ENCODE measurements around the gene SHISA2. TPM values are rescaled to one million over a fixed set of nuclear protein-coding genes. Genes with fewer than 3 reads are reported as not detected.
"Not testable (repeated sequence)": the region's sequence is repeated elsewhere in the genome, so short reads cannot be mapped to it uniquely, and the experiment has no call there.

SHISA2 gene
- polyA plus RNA-seq (ENCODE audit: insufficient read length in 10 of 10): 10 to 100 TPM; 26.8 to 74.5 (median 52.5) TPM
- long read RNA-seq, donor 1, transcript SHISA2-201 (2 exons, 2,860 nt): major isoform, 20 of 20 reads
- long read RNA-seq, donor 1, partial matches to known transcripts: 0 of 20 reads
- long read RNA-seq, donor 1, other reads (novel, unspliced or antisense): 0 of 20 reads
- long read RNA-seq, donor 2, transcript SHISA2-201 (2 exons, 2,860 nt): major isoform, 20 of 20 reads
- long read RNA-seq, donor 2, partial matches to known transcripts: 0 of 20 reads
- long read RNA-seq, donor 2, other reads (novel, unspliced or antisense): 0 of 20 reads
- long read RNA-seq, donor 3: 0 reads
- long read RNA-seq, donor 4, transcript SHISA2-201 (2 exons, 2,860 nt): major isoform, 15 of 15 reads
- long read RNA-seq, donor 4, partial matches to known transcripts: 0 of 15 reads
- long read RNA-seq, donor 4, other reads (novel, unspliced or antisense): 0 of 15 reads
- long read RNA-seq, donor 5, transcript SHISA2-201 (2 exons, 2,860 nt): major isoform, 16 of 16 reads
- long read RNA-seq, donor 5, partial matches to known transcripts: 0 of 16 reads
- long read RNA-seq, donor 5, other reads (novel, unspliced or antisense): 0 of 16 reads
- long read RNA-seq, donor 6, transcript SHISA2-201 (2 exons, 2,860 nt): major isoform, 28 of 28 reads
- long read RNA-seq, donor 6, partial matches to known transcripts: 0 of 28 reads
- long read RNA-seq, donor 6, other reads (novel, unspliced or antisense): 0 of 28 reads
- long read RNA-seq, donor 7, transcript SHISA2-201 (2 exons, 2,860 nt): major isoform, 18 of 18 reads
- long read RNA-seq, donor 7, partial matches to known transcripts: 0 of 18 reads
- long read RNA-seq, donor 7, other reads (novel, unspliced or antisense): 0 of 18 reads
- long read RNA-seq, donor 8, transcript SHISA2-201 (2 exons, 2,860 nt): major isoform, 12 of 12 reads
- long read RNA-seq, donor 8, partial matches to known transcripts: 0 of 12 reads
- long read RNA-seq, donor 8, other reads (novel, unspliced or antisense): 0 of 12 reads
- long read RNA-seq, donor 9, partial matches to known transcripts: 0 of 3 reads
- long read RNA-seq, donor 9, other reads (novel, unspliced or antisense): 0 of 3 reads

DNA sequence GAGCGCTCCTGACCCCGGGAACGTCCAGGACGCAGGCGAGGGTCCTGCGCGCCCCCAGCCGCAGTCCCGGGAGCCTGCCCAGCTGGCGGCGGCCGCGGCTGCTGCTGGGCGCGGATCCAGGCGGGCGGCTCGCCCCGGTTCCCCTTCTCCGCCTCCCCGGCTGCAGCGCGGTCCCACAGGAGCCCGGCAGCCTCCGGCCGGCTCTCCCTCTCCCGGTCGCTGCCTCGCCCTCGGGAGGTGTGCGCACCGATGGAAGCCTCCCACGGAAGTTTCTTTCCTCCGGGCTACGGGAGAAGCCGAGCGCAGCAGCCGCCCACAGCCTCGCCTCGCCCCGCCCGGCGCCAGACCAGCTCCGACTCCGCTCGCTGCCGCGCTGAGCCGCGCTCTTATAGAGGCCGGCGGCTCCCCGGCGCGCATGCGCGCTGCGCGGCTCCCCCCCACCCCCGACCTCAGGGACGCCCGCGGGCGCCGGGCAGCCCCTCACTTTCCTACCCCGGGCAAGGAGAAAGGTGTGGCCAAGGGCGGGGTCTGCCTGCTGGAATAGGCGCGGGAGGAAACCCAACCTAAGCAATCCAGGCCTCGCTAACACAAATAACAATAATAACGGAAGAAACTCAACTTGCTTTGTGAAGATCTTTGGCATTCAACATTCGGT lies at the start of gene SHISA2:
SHISA2 (minus strand) TSS at position 360 of the 655 bp plus-strand sequence. CDS start 1,041 bp downstream, outside the sequence.
- peak; percentile 63 to 92 (median 84) for DNase-seq

DNA sequence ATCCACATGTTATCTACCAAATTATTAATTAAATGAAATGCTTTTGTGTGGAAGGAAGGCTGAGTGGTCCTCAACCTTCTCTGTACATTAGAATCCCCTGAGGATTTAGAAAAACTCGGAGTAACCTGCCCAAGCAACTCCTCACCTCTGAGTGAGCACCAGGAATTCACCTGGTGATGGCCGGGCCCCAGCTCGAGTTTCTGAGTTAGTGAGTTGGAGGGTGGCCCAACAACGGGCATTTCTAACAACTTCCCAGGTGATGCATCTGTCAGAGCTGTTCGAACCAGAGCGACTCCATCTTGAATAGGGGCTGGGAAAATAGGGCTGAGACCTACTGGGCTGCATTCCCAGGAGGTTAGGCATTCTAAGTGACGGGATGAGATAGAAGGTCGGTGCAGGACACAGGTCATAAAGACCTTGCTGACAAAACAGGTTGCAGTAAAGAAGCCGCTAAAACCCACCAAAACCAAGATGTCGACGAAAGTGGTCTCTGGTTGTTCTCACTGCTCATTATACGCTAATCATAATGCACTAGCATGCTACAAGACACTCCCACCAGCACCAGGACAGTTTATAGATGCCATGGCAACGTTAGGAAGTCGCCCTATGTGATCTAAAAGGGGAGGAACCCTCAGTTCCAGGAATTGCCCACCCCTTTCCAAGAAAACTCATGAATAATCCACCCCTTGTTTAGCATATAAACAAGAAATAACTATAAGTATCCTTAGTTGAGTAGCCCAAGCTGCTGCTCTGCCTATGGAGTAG lies 44.2 kb upstream of the SHISA2 start:
- DNase-seq: no peak

DNA sequence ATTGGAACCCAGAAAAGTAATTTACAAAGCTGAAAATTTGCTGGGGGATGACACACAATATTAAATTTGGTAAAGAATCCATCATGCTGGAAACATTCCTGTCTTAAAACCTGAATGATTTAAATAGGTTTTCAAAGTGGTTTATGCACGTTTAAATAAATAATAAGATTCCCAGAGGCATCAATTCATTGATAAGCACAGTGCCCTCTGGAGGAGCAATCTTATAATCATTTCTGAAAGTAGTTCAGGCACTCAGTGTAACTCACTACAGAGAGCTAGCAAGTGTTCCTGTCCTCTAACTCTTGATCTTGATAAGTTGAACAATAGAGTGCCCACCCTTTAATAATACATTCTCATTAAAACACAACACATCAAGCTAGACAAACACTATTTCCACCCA lies 43.5 kb upstream of the SHISA2 start:
- no peak for DNase-seq

DNA sequence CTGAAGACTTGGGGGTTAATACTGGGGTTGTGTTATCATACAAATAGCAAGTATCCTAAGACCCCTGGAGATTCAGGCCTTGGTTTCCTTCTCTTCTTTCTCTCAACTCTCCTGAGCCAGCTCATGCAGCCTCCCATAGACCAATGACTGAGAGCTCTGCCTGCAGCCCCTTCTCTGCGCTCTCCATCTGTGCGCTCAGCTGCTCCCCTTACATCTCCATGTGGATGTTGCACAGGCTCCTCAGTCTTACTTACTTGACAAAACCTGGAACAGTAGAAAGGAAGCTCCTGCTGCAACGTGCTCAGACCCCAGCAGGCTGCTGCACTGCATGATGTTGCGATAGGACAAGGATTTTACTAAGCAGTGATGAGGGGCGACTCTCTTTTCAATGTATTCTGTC lies 25.0 kb upstream of the SHISA2 start:
- not testable (repeated sequence) for DNase-seq

DNA sequence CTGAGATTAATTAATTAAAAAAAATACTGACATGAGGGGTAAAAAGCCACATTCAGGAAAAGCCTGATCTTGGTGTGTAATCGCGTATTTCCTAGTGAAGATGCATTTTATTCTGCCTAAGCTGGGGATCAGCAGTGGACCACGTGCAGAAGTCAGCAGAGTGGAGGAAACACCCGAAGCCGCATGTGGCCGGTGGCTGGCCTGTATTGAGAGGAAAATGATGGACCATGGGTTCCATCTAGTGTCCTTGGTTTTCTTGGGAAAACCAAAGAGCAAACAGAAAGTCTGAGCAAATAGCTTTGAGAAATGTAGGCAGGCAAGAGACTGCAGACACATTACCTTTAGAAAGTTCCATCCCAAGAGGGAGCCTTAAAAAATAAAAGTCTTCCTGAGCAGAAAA lies 23.7 kb upstream of the SHISA2 start:
- DNase-seq: peak in 2 of 3 donors; percentile 20 to 39

DNA sequence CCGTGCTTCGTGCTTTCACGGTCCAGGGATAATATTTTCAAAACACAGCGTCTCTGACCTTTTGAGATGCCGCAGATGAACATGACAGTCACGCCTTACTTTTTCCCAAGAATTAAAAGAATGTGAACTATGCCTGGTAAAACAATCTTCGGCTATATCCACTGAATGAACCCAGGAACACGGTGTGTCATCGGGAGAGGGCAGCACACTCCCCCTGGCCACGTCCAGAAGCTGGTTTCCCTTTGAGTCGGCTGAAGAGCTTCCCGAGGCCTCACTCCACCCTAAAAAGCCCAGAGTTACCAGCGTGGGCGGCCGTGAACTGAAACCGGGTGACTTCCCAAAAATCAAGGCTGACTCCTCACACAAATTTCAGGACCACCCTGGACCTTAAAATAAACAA lies 22.9 kb upstream of the SHISA2 start:
- no peak for DNase-seq

DNA sequence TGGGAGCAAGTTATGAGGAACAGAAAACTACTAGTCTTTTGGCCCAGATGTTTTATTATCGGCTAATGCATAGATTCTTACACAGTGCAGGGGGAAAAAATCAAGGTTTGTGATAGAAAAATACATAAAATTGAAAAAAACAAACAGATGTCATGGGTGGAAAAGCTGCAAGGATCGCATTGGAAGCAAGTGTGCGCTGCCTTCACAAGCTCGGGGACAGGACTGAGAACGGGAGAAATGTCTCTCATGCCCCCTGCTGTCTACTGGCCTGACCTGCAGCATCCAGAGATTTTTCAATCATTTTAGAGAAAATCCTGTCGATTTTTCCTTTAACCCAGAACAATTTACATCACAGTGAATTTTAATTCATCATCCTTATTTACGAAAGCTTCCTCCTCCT lies 20.5 kb upstream of the SHISA2 start:
- DNase-seq: peak in 1 of 3 donors; percentile 51

DNA sequence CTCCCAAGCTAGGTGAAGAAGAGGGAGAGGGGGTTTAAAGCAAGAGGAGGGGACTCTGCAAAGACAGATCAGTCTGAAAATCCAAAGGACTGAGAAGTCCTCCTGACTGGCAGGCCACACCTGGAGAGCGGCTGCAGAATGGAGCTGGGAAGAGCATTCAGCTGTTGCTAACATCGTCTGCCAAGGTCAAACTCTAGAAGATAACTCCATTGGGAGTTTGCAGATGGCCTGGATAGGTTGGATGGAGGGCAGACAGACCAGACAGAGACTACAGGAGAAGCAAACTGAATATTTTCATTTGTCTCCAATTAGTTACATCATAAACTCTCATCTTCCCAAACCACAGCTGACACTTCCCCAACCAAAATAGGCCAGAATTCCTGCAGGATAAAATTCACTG lies 19.9 kb upstream of the SHISA2 start:
- peak in 2 of 3 donors; percentile 38 to 56 for DNase-seq

DNA sequence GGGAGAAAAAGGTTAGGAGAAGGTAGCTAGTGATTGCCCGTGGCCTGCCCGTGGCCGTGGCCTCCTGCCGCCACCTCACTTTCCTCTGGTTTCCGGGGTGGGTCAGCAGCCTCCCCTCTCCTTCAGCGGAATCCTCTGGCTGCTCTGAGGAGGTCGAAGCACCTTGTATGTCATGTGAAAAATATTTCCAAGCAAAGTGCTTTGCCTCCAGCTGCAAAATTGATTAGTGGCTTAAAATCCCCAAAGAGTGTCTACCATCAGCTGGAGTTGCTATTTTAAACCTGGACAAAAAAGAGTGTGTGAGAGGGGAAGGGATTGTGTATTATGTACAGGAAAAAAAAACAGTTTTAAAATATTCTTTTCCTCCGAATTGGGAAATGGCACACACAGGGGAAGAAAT lies 17.8 kb upstream of the SHISA2 start:
- DNase-seq: peak in 2 of 3 donors; percentile 22 to 52

DNA sequence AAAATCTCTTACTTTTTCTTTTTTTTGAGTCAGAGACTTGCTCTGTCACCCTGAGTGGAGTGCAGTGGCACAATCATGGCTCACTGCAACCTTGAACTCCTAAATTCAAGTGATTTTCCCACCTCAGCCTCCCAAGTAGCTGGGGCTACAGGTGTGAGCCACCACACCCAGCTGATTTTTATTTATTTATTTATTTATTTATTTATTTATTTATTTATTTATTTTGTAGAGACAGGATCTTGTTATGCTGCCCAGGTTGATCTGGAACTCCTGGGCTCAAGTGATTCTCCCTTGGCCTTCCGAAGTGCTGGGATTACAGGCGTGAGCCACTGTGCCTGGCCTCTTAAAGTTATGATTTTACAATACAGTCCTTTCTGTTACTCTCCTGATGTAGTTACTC lies 16.6 kb upstream of the SHISA2 start:
- DNase-seq: not testable (repeated sequence)

DNA sequence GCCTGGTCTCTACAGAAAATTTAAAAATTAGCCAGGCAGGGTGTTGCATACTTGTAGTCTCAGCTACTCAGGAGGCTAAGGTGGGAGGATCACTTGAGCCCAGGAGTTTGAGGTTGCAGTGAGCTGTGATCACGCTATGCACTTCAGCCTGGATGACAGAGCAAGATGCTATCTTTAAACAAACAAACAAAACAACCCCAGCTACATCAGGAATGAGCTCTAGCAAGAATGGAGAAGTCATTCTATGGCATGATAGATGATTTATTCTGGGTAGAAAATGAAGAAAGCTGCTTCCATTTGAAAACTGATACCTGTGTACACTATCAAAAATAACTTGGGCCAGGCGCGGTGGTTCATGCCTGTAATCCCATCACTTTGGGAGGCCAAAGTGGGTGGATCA lies 15.8 kb upstream of the SHISA2 start:
- DNase-seq: no peak

DNA sequence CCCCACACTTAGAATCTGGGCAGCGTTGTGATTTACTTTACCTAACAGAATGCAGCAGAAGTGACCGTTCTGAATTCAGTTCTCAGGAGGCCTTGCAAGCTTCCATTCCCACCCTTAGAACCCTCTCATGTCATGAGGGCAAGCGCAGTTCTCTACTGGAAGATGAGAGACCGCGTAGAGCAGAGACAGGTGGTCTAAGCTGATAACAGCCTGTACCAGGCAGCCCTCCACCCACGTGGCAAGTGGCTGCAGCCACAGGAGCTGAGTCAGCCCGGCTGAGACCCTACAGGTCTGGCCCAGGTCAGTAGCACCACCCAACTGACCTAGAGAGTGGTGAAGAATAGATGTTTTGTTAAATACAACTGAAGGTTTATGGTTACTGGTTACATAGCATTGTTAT lies 14.7 kb upstream of the SHISA2 start:
- DNase-seq: not testable (repeated sequence)

DNA sequence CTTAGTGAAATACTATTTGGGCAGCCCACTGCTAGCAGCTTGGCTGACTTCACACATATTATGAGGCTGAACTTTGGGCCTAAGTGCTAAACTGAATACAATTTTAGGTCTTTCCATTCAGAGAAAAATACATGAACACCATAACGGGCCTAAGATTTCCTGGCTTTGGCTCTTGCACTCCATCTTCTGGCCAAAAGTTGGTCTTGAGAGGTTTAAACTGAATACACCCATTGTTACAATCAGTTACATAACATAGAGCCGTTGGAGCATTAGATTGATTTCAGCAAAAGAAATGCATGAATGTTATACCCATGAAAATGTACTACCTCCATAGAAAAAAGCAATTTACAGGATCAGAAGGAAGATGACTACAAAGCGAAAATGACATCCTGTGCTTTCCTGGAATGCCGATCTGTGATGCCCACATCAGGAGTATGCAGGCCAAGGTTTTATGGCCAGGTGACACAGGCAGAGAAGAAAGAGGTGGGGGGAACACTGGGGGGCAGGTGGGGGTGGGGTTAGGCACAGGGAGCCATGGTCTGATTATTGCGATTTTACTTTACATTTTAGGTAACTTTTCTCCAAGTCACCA lies 11.1 kb upstream of the SHISA2 start:
- peak; percentile 47 to 85 (median 73) for DNase-seq

DNA sequence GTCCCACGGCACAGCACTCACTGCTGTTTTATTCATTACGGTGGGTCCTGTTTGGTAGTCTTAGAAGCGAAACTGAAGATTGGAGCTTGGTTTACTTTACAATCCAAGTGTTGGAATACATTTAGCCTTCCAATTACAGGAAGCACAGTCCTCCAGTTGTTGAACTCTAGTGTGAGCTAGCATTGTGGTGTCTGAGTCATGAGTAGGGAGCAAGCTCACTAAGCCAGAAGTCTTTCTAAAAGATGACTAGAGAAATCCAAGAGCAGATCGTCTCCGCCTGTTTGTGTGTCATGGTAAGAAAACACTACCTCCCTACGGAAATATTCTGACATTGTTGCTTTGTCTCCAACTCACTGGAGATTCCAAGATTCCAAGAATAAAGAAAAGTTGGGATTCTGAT lies 10.1 kb upstream of the SHISA2 start:
- DNase-seq: no peak

DNA sequence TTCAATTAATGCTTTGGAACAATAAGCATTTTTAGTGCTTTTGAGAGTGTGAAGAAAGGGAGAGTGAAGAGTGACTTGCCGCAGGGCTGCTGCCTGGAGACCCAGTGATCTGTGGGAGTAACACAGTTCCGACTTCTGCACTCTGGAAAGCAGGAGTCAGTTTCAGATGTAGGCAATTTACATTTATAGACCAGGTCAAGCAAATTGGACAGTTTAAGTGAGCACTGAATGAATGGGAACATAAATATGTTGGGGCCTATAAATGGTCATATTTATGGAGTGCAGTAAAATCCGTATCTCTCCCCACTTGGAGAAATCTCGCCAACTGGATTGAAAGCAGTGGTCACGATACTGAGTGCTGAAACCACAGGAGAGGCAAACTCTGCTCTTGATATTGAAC lies 9.4 kb upstream of the SHISA2 start:
- DNase-seq: no peak

DNA sequence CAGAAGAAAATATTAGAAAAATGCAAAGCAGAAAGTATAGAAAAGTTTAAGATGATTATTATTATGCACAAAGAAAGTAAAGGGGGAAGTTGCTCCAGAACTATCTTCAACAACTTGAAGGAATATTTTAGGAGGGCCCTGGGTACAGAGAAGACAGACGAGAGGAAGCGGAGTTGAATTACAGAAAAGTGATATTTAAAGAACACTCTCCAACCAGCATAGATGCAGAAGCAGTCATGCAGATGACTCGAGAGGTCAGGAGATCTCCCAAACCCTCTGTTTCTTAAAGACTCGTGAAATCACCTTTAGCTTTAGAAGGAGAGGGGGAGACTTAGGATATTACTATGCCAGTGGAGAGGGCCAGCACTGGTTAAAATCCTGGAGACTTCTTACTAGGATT lies 8.5 kb upstream of the SHISA2 start:
- no peak for DNase-seq

DNA sequence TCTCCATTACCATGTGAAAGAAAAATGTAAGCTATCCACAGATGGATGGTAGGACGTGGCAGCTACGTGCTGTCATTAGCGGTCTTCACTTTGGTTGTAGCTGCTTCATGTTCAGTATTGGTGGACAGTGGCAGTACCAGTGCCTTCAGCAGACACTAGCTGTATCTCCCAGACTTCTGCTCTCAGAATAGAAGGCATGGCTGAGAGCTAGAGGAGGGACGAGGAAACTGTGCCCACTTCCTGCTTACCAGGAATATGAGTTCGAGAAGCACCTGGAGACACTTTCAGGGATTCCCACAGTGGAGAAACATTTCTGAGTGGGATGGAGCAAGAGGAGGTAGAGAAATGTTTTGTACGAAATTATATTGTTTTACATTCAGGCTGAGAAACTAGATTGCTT lies 6.9 kb upstream of the SHISA2 start:
- no peak for DNase-seq

DNA sequence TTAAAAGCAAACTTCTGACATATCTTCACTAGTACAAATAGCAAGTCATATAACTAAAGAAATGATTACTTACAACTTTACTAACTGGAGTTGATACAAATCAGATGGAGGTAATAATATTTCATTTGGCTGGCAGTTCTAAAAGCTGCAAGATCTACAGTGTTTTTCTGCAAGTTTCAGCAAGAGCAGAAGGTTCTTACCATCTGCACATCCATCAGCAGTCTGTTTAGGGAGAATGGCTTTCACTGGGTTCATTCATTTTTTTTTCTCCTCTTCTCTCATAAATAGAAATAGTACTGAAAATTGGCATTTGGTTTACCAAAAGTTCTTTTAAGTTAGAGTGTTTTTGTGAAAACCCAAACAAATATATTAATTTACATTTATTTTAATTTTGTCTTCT lies 3.1 kb upstream of the SHISA2 start:
- DNase-seq: no peak

DNA sequence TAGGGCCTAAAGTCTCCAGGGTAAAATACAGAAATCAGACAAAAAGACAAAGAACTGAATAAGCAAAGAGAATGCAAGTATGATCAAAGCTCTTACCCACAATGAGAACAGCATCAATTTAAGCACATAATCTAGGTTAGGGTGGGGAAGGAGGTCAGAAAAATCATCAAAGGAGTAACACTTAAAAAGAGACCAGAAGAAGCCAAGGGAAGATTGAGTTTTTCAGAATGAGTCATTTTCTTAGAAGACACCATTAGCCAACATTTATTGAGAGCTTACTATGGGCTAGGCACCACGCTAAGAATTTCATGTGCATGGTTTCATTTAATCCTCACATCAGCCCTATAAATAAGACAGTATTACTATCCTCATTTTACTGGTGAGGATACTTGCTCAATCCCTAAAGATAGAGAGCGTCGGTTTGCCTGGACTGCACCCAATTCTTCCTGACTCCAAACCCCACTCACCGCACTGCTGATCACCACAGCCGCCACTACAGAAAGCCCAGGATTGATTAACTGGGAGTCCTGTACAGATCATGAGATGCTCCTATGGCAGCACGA lies 1.7 kb upstream of the SHISA2 start:
- DNase-seq: no peak

DNA sequence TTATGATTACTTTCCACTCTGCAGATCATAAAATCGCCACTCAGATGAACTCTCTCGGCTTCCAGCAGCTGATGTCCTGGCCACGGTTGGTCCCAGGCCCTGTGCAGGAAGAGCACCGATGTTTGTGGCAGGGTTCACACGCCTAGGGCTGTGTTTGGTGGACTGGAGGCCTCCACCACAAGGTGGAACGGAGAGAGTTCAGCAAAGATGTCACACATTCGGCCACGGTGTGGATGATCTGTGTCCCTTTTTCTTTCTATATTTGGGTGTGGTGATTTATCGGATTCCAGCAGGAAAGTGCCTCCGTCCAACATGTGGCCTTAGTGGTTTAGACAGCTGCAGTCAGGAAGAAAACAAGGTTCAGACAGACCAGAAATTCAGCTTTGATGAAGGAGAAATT lies 521 bp upstream of the SHISA2 start:
- peak in 1 of 3 donors; percentile 38 for DNase-seq

All from muscle of back (tissue), 13 donors.